GM12875 (cell line): Measurements from ENCODE around the gene ZNRF2.
"Not testable (repeated sequence)": the region's sequence is repeated elsewhere in the genome, so short reads cannot be mapped to it uniquely, and the experiment has no call there.

Source experiments
- H3K4me3 ChIP-seq: one replicate; pipeline ENCODE4 v1.5.1; 2011; ENCODE audit warnings: low read depth, low read length, control low read depth
- TF ChIP-seq, protein P1 (sequence below): IDR thresholded peaks from 2 replicates; pipeline ENCODE4 v1.5.1; 2011; ENCODE audit warnings: low read depth, mild to moderate bottlenecking, control low read depth, inconsistent platforms, low read length, moderate library complexity, borderline replicate concordance; ENCODE audit not compliant: insufficient read depth

Gene ZNRF2

DNA sequence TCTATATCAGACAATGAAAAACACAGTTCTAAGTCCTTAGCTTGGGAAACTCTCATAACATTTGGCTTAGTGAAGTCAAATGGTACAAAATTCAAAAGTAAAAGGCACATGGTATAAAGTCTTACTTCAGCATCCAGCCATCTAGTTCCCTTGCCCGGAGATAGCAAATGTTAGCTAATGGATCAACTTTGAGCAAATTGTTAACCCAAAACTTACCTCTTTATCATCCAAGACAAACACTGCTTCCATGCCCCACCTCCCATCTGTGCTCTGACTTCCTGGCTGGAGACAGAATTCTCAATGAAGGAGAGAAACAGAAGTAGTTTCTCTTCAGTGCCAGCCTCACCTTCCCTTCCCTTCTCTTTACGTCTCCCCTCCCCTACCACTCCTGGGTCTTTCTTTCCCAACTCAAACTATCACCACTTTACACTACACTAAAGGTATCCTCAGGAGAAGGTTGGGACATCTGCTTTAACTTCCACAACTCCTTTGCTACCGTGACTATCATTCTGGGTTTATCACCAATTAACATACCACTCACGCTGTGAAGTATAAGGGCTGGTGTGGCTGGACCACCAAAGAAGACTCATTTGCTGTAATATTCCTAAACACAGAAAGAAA lies 21.2 kb upstream of the ZNRF2 start:
- TF ChIP-seq, protein P1, sequence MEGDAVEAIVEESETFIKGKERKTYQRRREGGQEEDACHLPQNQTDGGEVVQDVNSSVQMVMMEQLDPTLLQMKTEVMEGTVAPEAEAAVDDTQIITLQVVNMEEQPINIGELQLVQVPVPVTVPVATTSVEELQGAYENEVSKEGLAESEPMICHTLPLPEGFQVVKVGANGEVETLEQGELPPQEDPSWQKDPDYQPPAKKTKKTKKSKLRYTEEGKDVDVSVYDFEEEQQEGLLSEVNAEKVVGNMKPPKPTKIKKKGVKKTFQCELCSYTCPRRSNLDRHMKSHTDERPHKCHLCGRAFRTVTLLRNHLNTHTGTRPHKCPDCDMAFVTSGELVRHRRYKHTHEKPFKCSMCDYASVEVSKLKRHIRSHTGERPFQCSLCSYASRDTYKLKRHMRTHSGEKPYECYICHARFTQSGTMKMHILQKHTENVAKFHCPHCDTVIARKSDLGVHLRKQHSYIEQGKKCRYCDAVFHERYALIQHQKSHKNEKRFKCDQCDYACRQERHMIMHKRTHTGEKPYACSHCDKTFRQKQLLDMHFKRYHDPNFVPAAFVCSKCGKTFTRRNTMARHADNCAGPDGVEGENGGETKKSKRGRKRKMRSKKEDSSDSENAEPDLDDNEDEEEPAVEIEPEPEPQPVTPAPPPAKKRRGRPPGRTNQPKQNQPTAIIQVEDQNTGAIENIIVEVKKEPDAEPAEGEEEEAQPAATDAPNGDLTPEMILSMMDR, result no peak
- no peak overlapping the region for H3K4me3 ChIP-seq

DNA sequence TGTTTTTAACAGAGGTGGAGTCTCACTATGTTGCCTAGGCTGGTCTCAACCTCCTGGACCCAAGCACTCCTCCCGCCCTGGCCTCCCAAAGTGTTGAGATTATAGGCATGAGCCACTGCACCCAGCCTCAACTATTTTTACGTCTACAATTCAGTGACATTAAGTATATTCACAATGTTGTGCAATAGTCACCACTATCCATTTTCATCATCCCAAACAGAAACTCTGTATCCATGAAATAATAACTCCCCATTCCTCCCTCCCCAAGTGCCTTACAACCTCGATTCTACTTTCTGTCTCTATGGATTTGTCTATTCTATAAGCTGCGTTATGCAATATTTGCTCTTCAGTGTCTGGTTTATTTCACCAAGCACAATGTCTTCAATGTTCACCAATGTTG lies 20.3 kb upstream of the ZNRF2 start:
- TF ChIP-seq, protein P1, result no peak
- H3K4me3 ChIP-seq, result no peak overlapping the region

DNA sequence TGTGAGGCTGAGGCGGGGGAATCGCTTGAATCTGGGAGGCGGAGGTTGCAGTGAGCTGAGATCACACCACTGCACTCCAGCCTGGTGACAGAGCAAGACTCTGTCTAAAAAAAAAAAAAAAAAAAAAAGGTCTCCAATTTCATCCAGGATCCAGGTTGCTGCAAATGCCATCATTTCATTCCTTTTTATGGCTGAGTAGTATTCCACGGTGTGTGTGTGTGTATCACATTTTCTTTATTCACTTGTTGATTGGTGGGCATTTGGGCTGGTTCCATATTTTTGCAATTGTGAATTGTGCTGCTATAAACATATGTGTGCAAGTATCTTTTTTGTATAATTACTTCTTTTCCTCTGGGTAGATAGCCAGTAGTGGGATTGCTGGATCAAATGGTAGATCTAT lies 19.2 kb upstream of the ZNRF2 start:
- H3K4me3 ChIP-seq, result not testable (repeated sequence)

DNA sequence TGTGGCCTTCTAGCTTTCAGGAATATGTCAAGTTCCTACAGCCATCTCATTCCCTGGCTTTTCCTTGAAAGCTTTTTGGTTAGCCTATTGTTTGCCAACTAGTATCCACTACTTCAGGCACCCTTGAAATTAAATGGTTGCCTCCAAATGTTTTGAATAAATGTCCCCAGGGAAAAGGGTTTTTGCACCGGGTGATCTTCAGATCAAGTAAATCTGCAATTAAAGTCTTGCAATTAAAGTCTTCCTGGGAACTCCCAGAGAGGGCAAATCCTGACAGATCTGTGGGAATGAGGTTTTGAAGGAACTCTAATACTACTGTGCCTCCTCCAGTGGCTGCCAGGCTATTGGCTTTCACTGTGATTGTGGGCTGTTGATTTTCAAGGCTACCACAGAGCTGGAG lies 17.7 kb upstream of the ZNRF2 start:
- no peak overlapping the region for H3K4me3 ChIP-seq
- TF ChIP-seq, protein P1, result no peak

DNA sequence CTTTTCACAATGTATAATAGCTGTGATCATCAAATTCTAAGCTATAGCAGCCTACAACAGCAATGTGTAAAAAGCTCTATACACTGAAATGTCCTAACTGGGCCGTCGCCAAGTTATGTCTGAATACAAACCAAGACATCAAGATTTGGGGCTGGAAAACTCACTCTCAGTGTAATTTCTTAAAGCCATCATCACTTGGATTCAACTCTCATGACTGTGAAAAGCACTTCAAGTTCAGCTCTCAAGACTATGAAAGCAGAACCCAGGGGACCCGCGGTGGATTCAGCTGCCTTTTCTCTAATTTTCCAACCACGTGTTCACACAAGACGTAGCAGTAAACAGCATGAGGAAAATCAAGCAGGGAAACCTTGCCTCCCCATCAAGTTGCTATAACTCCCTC lies 15.8 kb upstream of the ZNRF2 start:
- no peak overlapping the region for H3K4me3 ChIP-seq
- TF ChIP-seq, protein P1, result no peak

DNA sequence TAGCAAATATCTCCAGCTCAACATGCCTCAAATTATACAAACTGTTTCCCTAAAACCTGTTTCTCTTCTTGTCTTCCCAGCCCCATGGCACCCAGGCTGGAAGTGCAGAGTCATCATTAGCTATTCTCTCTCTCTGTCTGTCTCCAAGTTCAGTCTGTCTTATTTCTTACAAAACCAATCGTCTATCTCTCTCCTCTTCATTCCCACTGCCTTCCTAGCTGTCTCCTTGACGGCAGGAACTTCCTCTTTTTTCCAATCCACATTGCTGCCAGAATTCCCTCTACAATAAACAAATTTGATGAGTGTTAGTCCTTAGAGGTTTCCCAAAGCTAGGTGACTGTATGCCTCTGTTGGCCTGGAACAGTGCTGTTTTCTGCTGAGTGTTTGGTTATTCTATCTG lies 14.9 kb upstream of the ZNRF2 start:
- H3K4me3 ChIP-seq, result no peak overlapping the region
- TF ChIP-seq, protein P1, result no peak

DNA sequence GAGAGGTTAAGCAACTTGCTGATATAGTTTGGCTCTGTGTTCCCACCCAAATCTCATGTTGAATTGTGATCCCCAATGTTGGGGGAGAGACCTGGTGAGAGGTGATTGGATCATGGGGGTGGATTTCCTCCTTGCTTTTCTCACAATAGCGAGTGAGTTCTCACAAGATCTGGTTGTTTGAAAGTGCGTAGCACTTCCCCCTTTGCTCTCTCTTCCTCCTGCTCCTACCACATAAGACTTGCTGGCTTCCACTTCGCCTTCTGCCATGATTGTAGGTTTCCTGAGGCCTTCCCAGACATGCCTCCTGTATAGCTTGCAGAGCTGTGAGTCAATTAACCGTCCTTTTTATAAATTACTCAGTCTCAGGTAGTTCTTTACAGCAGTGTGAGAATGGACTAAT lies 13.5 kb upstream of the ZNRF2 start:
- TF ChIP-seq, protein P1, result no peak
- H3K4me3 ChIP-seq, result no peak overlapping the region

DNA sequence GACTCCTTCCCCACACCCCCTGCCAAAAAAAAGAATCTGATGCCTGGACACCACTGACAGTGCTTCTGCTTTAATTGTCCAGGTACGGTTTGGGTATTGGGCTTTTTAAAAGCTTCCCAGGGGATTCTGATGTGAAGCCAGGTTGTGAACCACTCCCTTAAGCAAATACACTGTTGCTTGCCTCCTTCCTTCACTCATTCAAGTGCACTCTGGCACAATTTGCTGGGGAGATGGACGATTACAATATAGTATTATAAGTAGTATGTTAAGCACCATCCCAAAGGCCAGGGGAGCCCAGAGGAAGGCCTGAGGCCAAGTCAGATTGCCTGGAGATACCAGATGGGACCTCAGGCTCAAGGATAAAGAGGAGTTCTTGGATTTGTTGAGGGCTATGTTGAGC lies 12.3 kb upstream of the ZNRF2 start:
- TF ChIP-seq, protein P1, result no peak
- H3K4me3 ChIP-seq, result no peak overlapping the region
